Neural cell (in vitro differentiated cells): ENCODE data around the gene VAV3.

ENCODE experiments used
- CTCF ChIP-seq: fragments of 450-650 bp; IDR thresholded peaks from 2 replicates; pipeline ENCODE4 v1.5.1; 2014; ENCODE audit warnings: antibody characterized with exemption, mild to moderate bottlenecking, moderate library complexity; ENCODE audit not compliant: poor library complexity, severe bottlenecking
- EP300 ChIP-seq: fragments of 450-650 bp; conservative IDR thresholded peaks from 2 replicates; pipeline ENCODE4 v1.6.1; 2014; ENCODE audit warnings: antibody characterized with exemption, mild to moderate bottlenecking, moderate library complexity; ENCODE audit not compliant: poor library complexity, severe bottlenecking
- EZH2 ChIP-seq: fragments of 200-600, 300-800 bp; shearing (Covaris generic), sonication (generic); IDR thresholded peaks from 2 replicates; pipeline ENCODE4 v1.6.1; 2014; ENCODE audit warnings: antibody characterized with exemption, low read length, borderline replicate concordance, mild to moderate bottlenecking; ENCODE audit not compliant: insufficient read depth, poor library complexity, severe bottlenecking
- MXI1 ChIP-seq: fragments of 450-650 bp; conservative IDR thresholded peaks from 2 replicates; pipeline ENCODE4 v1.6.1; 2014; ENCODE audit warnings: antibody characterized with exemption, mild to moderate bottlenecking; ENCODE audit not compliant: poor library complexity, severe bottlenecking
- POLR2AphosphoS5 ChIP-seq: IDR thresholded peaks from 2 replicates; pipeline ENCODE4 v1.6.1; 2012
- RAD21 ChIP-seq: fragments of 450-650 bp; conservative IDR thresholded peaks from 2 replicates; pipeline ENCODE4 v1.6.1; 2014; ENCODE audit warnings: antibody characterized with exemption, mild to moderate bottlenecking, moderate library complexity
- REST ChIP-seq: IDR thresholded peaks from 2 replicates; pipeline ENCODE4 v1.6.1; 2012; ENCODE audit warnings: borderline replicate concordance
- SMC3 ChIP-seq: fragments of 450-650 bp; conservative IDR thresholded peaks from 2 replicates; pipeline ENCODE4 v1.6.1; 2014; ENCODE audit warnings: antibody characterized with exemption, mild to moderate bottlenecking, moderate library complexity; ENCODE audit not compliant: poor library complexity

GRCh38 chr1:107824946-107825345, 140.0 kb downstream of the VAV3 start:
- TF ChIP-seq EZH2 (no peak), CTCF (no peak), EP300 (no peak), SMC3 (no peak), POLR2AphosphoS5 (no peak), MXI1 (no peak), REST (no peak), RAD21 (no peak)
